HepG2 (cell line): ENCODE data around the gene ANO2. TPM values are rescaled to one million over a fixed set of nuclear protein-coding genes. Genes with fewer than 3 reads are reported as not detected.

Experiments used
- ATAC-seq: fragments of 200-7000 bp; cut with Tn5 transposase; 3 replicates; pipeline ENCODE4 v1.9.1; 2020; ENCODE audit warnings: mild to moderate bottlenecking, moderate library complexity
- BruUV-seq: library from RNA; stranded (reverse); fragments of 400-500 nt; replicated peaks from 2 replicates; lab custom pipeline; 2021; lab: Mats Ljungman, UMichigan
- CTCF ChIA-PET: fragments of 300-600 bp; formaldehyde crosslinking; extraction: SDS; loops from one replicate; lab custom pipeline; 2021; ENCODE audit warnings: low total read pairs, inconsistent platforms, low intra/inter-chr PET ratio; lab: Yijun Ruan, JAX
- POLR2A ChIA-PET: fragments of 350-600 bp; sonication (Branson Sonifier 250); formaldehyde crosslinking; loops from one replicate; lab custom pipeline; 2020; ENCODE audit warnings: antibody characterized with exemption, inconsistent platforms; lab: Yijun Ruan, JAX
- DNase-seq: peaks from one replicate; pipeline ENCODE4 v3.0.0-alpha.2; 2015; ENCODE audit warnings: low spot score
- FAIRE-seq: peaks from 3 replicates; lab custom pipeline; 2011; peaks lifted over from hg19 to GRCh38; lab: Jason Lieb, UNC
- H2AFZ ChIP-seq: one replicate; pipeline ENCODE4 v1.6.1; 2011; ENCODE audit warnings: low read length, inconsistent platforms
- H3K27ac ChIP-seq: fragments of 300-600 bp; 3 replicates; pipeline ENCODE4 v1.8.0; 2011; ENCODE audit warnings: mixed run types, mild to moderate bottlenecking, mixed read lengths, low read length, inconsistent platforms; ENCODE audit not compliant: insufficient read depth; ENCODE audit errors: extremely low read length
- H3K27me3 ChIP-seq, 2 experiments: fragments of 200-600 bp in 1 of 2; 2 replicates in 1 of 2; 3 replicates in 1 of 2; pipeline versions ENCODE4 v1.6.0 to v1.8.0; 2011; ENCODE audit warnings: low read length in 2 of 2, mild to moderate bottlenecking in 2 of 2, moderate library complexity in 2 of 2, inconsistent platforms in 1 of 2; ENCODE audit not compliant: insufficient read depth in 2 of 2, control insufficient read depth in 1 of 2
- H3K36me3 ChIP-seq, 2 experiments: fragments of 200-600 bp in 1 of 2; replicated peaks in 1 of 2; 2 replicates in 1 of 2; 3 replicates in 1 of 2; pipeline versions ENCODE4 v1.5.1 to v1.8.0; 2011; ENCODE audit warnings: low read length in 2 of 2, inconsistent platforms in 1 of 2; ENCODE audit not compliant: insufficient read depth in 2 of 2, control insufficient read depth in 1 of 2
- H3K4me1 ChIP-seq: 2 replicates; pipeline ENCODE4 v1.5.1; 2012; ENCODE audit warnings: low read length, inconsistent platforms; ENCODE audit not compliant: insufficient read depth
- H3K4me2 ChIP-seq: 2 replicates; pipeline ENCODE4 v1.6.0; 2011; ENCODE audit warnings: low read depth, low read length, inconsistent platforms
- H3K4me3 ChIP-seq, 3 experiments: fragments of 200-600 bp in 1 of 3; sonication (generic), shearing (Covaris generic) in 1 of 3; replicated peaks in 1 of 3; 2 replicates each; pipeline ENCODE4 v1.5.1; 2011 to 2016; ENCODE audit warnings: low read length in 3 of 3, inconsistent platforms in 2 of 3, low read depth in 2 of 3, mild to moderate bottlenecking in 2 of 3, control low read depth in 1 of 3, mixed read lengths in 1 of 3; ENCODE audit not compliant: insufficient read depth in 1 of 3
- H3K79me2 ChIP-seq: one replicate; pipeline ENCODE4 v1.6.1; 2011; ENCODE audit warnings: low read length, inconsistent platforms; ENCODE audit not compliant: insufficient read depth
- H3K9ac ChIP-seq: 2 replicates; pipeline ENCODE4 v1.6.0; 2011; ENCODE audit warnings: mild to moderate bottlenecking, low read depth, low read length, inconsistent platforms; ENCODE audit not compliant: insufficient read depth
- H3K9me3 ChIP-seq: 2 replicates; pipeline ENCODE4 v1.5.1; 2012; ENCODE audit warnings: mild to moderate bottlenecking, low read length
- H4K20me1 ChIP-seq: 2 replicates; pipeline ENCODE4 v1.6.0; 2011; ENCODE audit warnings: inconsistent platforms, mild to moderate bottlenecking, low read length, moderate library complexity; ENCODE audit not compliant: insufficient read depth
- ARID3A ChIP-seq: IDR thresholded peaks from 2 replicates; pipeline ENCODE4 v1.6.1; 2012; ENCODE audit warnings: low read depth, low read length, improper control_type of control experiment
- CBX5 ChIP-seq: sonication (generic); formaldehyde crosslinking; IDR thresholded peaks from 2 replicates; pipeline ENCODE4 v1.4.0; 2020; ENCODE audit warnings: missing genetic modification reagents, borderline replicate concordance
- FIP1L1 ChIP-seq: fragments of 200-400 bp; formaldehyde crosslinking; IDR thresholded peaks from 2 replicates; pipeline ENCODE4 v1.6.1; 2018; ENCODE audit warnings: low read depth, mild to moderate bottlenecking, low read length, moderate library complexity, borderline replicate concordance; ENCODE audit not compliant: insufficient read depth
- FOXJ3 ChIP-seq: sonication (generic); formaldehyde crosslinking; IDR thresholded peaks from 2 replicates; pipeline ENCODE4 v1.4.0; 2020; ENCODE audit warnings: missing genetic modification reagents, mild to moderate bottlenecking, borderline replicate concordance
- FOXP1 ChIP-seq, 2 experiments: fragments of 450-650 bp in 1 of 2; IDR thresholded peaks; 2 replicates each; pipeline ENCODE4 v1.6.1; 2017 to 2018; ENCODE audit warnings: antibody characterized with exemption in 1 of 2
- HNF1B ChIP-seq: sonication (generic); formaldehyde crosslinking; IDR thresholded peaks from 2 replicates; pipeline ENCODE4 v1.5.1; 2020; ENCODE audit warnings: mild to moderate bottlenecking, moderate library complexity, missing genetic modification reagents
- POLR2G ChIP-seq: fragments of 200-400 bp; formaldehyde crosslinking; IDR thresholded peaks from 2 replicates; pipeline ENCODE4 v1.6.1; 2018; ENCODE audit warnings: mild to moderate bottlenecking, low read depth, low read length, moderate library complexity
- PRDM4 ChIP-seq: sonication (generic); formaldehyde crosslinking; IDR thresholded peaks from 2 replicates; pipeline ENCODE4 v1.9.0; 2021; ENCODE audit warnings: missing genetic modification reagents, borderline replicate concordance
- SMC3 ChIP-seq: IDR thresholded peaks from 2 replicates; pipeline ENCODE4 v1.6.1; 2011; ENCODE audit warnings: low read length, improper control_type of control experiment
- SP4 ChIP-seq: sonication (generic); formaldehyde crosslinking; IDR thresholded peaks from 2 replicates; pipeline ENCODE4 v1.8.1; 2023; ENCODE audit warnings: mild to moderate bottlenecking, missing genetic modification reagents
- SRY ChIP-seq: sonication (generic); formaldehyde crosslinking; IDR thresholded peaks from 2 replicates; pipeline ENCODE4 v1.8.0; 2022; ENCODE audit warnings: mild to moderate bottlenecking, missing genetic modification reagents
- TAF1 ChIP-seq: sonication (generic); formaldehyde crosslinking; IDR thresholded peaks from 2 replicates; pipeline ENCODE4 v1.4.0; 2020; ENCODE audit warnings: missing genetic modification reagents
- TBP ChIP-seq: sonication (generic); formaldehyde crosslinking; IDR thresholded peaks from 2 replicates; pipeline ENCODE4 v1.5.0; 2020; ENCODE audit warnings: missing genetic modification reagents
- TP53 ChIP-seq: sonication (generic); formaldehyde crosslinking; conservative IDR thresholded peaks from 2 replicates; pipeline ENCODE4 v1.4.0; 2020; ENCODE audit warnings: missing genetic modification reagents
- ZBTB38 ChIP-seq: sonication (generic); formaldehyde crosslinking; IDR thresholded peaks from 2 replicates; pipeline ENCODE4 v1.5.1; 2020; ENCODE audit warnings: mild to moderate bottlenecking, missing genetic modification reagents
- ZNF615 ChIP-seq: sonication (generic); formaldehyde crosslinking; IDR thresholded peaks from 2 replicates; pipeline ENCODE4 v1.5.0; 2020; ENCODE audit warnings: mild to moderate bottlenecking, missing genetic modification reagents, borderline replicate concordance
- ZNF703 ChIP-seq: sonication (generic); formaldehyde crosslinking; IDR thresholded peaks from 2 replicates; pipeline ENCODE4 v1.5.1; 2020; ENCODE audit warnings: missing genetic modification reagents, mild to moderate bottlenecking, moderate library complexity, borderline replicate concordance
- ZNF75D ChIP-seq: sonication (generic); formaldehyde crosslinking; IDR thresholded peaks from 2 replicates; pipeline ENCODE4 v1.8.1; 2023; ENCODE audit warnings: missing genetic modification reagents, mild to moderate bottlenecking, borderline replicate concordance
- WGBS: methylation state at CpG from one replicate; pipeline ENCODE4 v1.1.6; 2017; ENCODE audit warnings: low lambda C conversion rate; 5-methylcytosine and 5-hydroxymethylcytosine counted together
- in situ Hi-C: cut with HindIII; loops from 2 replicates; pipeline ENCODE4 v1.10.0; 2017; ENCODE audit warnings: low pct_unique_long_range_greater_than_20kb; ENCODE audit not compliant: extremely low pct_ligation_motif_present
- intact Hi-C: fragments of 100-400 bp; cut with micrococcal nuclease; formaldehyde crosslinking; loops from one replicate; pipeline ENCODE4 v1.10.0; 2022; ENCODE audit not compliant: unreplicated experiment
- polyA plus RNA-seq, 8 experiments: library from polyadenylated mRNA; depleted of rRNA in 3 of 8; stranded (reverse) in 7 of 8; unstranded in 1 of 8; fragments of >200 nt; fragmentation: Illumina TruSeq in 4 of 8; extraction: Trizol in 4 of 8; gene quantifications; 2 replicates each; pipeline versions ENCODE4 v1.2.1 to v1.2.3, GENCODE V29; 2011 to 2016; ENCODE audit warnings: low read depth in 4 of 8, missing spikeins in 1 of 8, mixed read lengths in 1 of 8; ENCODE audit not compliant: insufficient read depth in 1 of 8
- total RNA-seq, 5 experiments: library from RNA; depleted of rRNA; stranded (reverse); fragments of >200 nt; fragmentation: Illumina TruSeq; extraction: Trizol; gene quantifications; 2 replicates each; pipeline ENCODE4 v1.2.3, GENCODE V29; 2016; ENCODE audit warnings: low read depth in 1 of 5

ANO2 gene
- total and polyA plus RNA-seq, 2 of the 13 experiments (the other 11 are each of a cell fraction or from before 2014, with no cell fraction given), result 0.18 TPM; not detected in 1

GRCh38 chr12:5660238-5660637 lies 284.8 kb downstream of the ANO2 start:
- intact Hi-C loops (no loop called here), in situ Hi-C loops (no loop called here)
- Histone ChIP-seq H3K4me3 (no peak overlapping the region), H3K9me3 (no peaks in the 10 kb centered on the region), H3K79me2 (no peaks in the 10 kb centered on the region), H3K27ac (no peak overlapping the region), H2AFZ (no peak overlapping the region), H3K4me2 (no peak overlapping the region), H3K27me3 (no peaks in the 10 kb centered on the region), H4K20me1 (no peaks in the 10 kb centered on the region), H3K4me1 (no peaks in the 10 kb centered on the region), H3K9ac (no peak overlapping the region), H3K36me3 (no peaks in the 10 kb centered on the region)
- TF ChIP-seq TBP (CRISPR knock-in tag) (no peak), SP4 (CRISPR knock-in tag) (no peak), FOXJ3 (no peak), HNF1B (CRISPR knock-in tag) (no peak), CBX5 (CRISPR knock-in tag) (no peak), FIP1L1 (no peak), TP53 (no peak), PRDM4 (CRISPR knock-in tag) (no peak), TAF1 (CRISPR knock-in tag) (no peak), FOXP1 (IDR thresholded peaks at IDR 0.05) (no peak), FOXP1 (CRISPR knock-in tag; IDR thresholded peaks at IDR 0.05) (no peak), SRY (no peak), ZBTB38 (no peak), ARID3A (no peak), ZNF703 (CRISPR knock-in tag) (no peak), ZNF615 (CRISPR knock-in tag) (no peak), POLR2G (no peak), SMC3 (no peak), ZNF75D (CRISPR knock-in tag) (no peak)
- CTCF ChIA-PET, result no interaction called here
- ATAC-seq, result no peak
- POLR2A ChIA-PET, result no interaction called here
- no peak for DNase-seq
- FAIRE-seq, result no peak
- BruUV-seq, result no TSS peak
- 22% methylated on average over 6 of the region's 6 CpGs for WGBS
